Naive B cell (primary cell): ENCODE results near the gene RNF169. TPM values are rescaled to one million over a fixed set of nuclear protein-coding genes. Genes with fewer than 3 reads are reported as not detected.

Source experiments
- ATAC-seq, 2 donors: fragments of 150-1000 bp; cut with Tn5 transposase; 2 replicates each; pipeline ENCODE4 v1.10.0; 2021; ENCODE audit warnings: low read depth in 2 of 2, mild to moderate bottlenecking in 2 of 2, moderate library complexity in 2 of 2
- DNase-seq: peaks from one replicate; pipeline ENCODE4 v3.0.0; 2022
- H3K27ac Mint-ChIP-seq, 6 donors: one replicate each; pipeline ENCODE4 v1.8.0; 2020 to 2022; ENCODE audit warnings: mild to moderate bottlenecking in 6 of 6, mixed read lengths in 6 of 6, moderate library complexity in 5 of 6, inconsistent platforms in 2 of 6
- H3K27me3 Mint-ChIP-seq, 3 donors: one replicate each; pipeline ENCODE4 v1.8.0; 2021 to 2022; ENCODE audit warnings: mixed read lengths in 3 of 3, mild to moderate bottlenecking in 1 of 3
- H3K36me3 Mint-ChIP-seq, 2 donors: one replicate each; pipeline ENCODE4 v1.8.0; 2020 to 2022; ENCODE audit warnings: mixed read lengths in 2 of 2, inconsistent platforms in 1 of 2, mild to moderate bottlenecking in 1 of 2
- H3K4me1 Mint-ChIP-seq, 3 donors: one replicate each; pipeline ENCODE4 v1.8.0; 2020 to 2022; ENCODE audit warnings: mixed read lengths in 3 of 3, inconsistent platforms in 1 of 3, mild to moderate bottlenecking in 1 of 3, moderate library complexity in 1 of 3
- H3K4me3 Mint-ChIP-seq, 8 donors: one replicate each; pipeline ENCODE4 v1.8.0; 2020 to 2022; ENCODE audit warnings: mild to moderate bottlenecking in 8 of 8, mixed read lengths in 8 of 8, moderate library complexity in 8 of 8, inconsistent platforms in 2 of 8
- H3K9me3 Mint-ChIP-seq, 7 donors: one replicate each; pipeline ENCODE4 v1.8.0; 2020 to 2022; ENCODE audit warnings: mixed read lengths in 7 of 7, mild to moderate bottlenecking in 5 of 7, inconsistent platforms in 2 of 7, moderate library complexity in 1 of 7
- polyA plus RNA-seq, 6 donors: library from polyadenylated mRNA; unstranded; fragments of 300-500 nt; fragmentation: Illumina TruSeq; gene quantifications; one replicate each; pipeline ENCODE4 v1.2.3, GENCODE V29; 2021; ENCODE audit warnings: low read depth in 6 of 6

The RNF169 gene
- polyA plus RNA-seq, 6 donors from 2014 or later, result 1.00 to 3.1 (median 1.6) TPM

- Mint-ChIP-seq H3K4me1 (peaks cover 26 to 40% (median 34%) of the 10 kb centered on the region in 3 donors), H3K9me3 (no peaks in the 10 kb centered on the region), H3K36me3 (no peaks in the 10 kb centered on the region), H3K27me3 (no peaks in the 10 kb centered on the region), H3K4me3 (no peak overlapping the region), H3K27ac (no peak overlapping the region)
- ATAC-seq (no peak), DNase-seq (no peak)
Measured at GRCh38 chr11:74780248-74781005, 31.8 kb downstream of the RNF169 start.

- no peaks in the 10 kb centered on the region for H3K27me3 Mint-ChIP-seq
- DNase-seq, result peak; percentile 85
Measured at GRCh38 chr11:74783241-74783871, 34.7 kb downstream of the RNF169 start.

GRCh38 chr11:74784234-74784633, 35.6 kb downstream of the RNF169 start:
- Mint-ChIP-seq H3K27ac (peak overlapping the region in 5 of 6 donors; percentile 22 to 91 (median 61)), H3K4me1 (peaks cover 21 to 28% (median 26%) of the 10 kb centered on the region in 3 donors), H3K27me3 (no peaks in the 10 kb centered on the region), H3K36me3 (no peaks in the 10 kb centered on the region), H3K4me3 (peak overlapping the region in 7 of 8 donors; percentile 16 to 68 (median 58)), H3K9me3 (no peaks in the 10 kb centered on the region)
- DNase-seq (peak; percentile 8), ATAC-seq (peak; percentile 40 to 60)

More at GRCh38 chr11:74783241-74783871, 34.7 kb downstream of the RNF169 start:
- Mint-ChIP-seq H3K36me3 (no peaks in the 10 kb centered on the region), H3K9me3 (no peaks in the 10 kb centered on the region), H3K27ac (peak overlapping the region in 5 of 6 donors; percentile 15 to 89 (median 58)), H3K4me3 (peak overlapping the region; percentile 18 to 78 (median 68)), H3K4me1 (peaks cover 24 to 31% (median 26%) of the 10 kb centered on the region in 3 donors)
- peak; percentile 96 to 98 for ATAC-seq

- Mint-ChIP-seq H3K27me3 (no peaks in the 10 kb centered on the region), H3K27ac (peak overlapping the region in 1 of 6 donors; percentile 91), H3K36me3 (no peaks in the 10 kb centered on the region), H3K4me1 (peaks cover 20 to 27% (median 26%) of the 10 kb centered on the region in 3 donors), H3K9me3 (no peaks in the 10 kb centered on the region), H3K4me3 (peak overlapping the region in 5 of 8 donors; percentile 34 to 68 (median 49))
- no peak for ATAC-seq
- DNase-seq, result no peak
Measured at GRCh38 chr11:74784726-74785125, 36.1 kb downstream of the RNF169 start.

GRCh38 chr11:74786574-74786973, 37.9 kb downstream of the RNF169 start:
- H3K4me3 Mint-ChIP-seq, result no peak overlapping the region
- peaks cover 20 to 27% (median 26%) of the 10 kb centered on the region in 3 donors for H3K4me1 Mint-ChIP-seq
- peaks cover 0 to 2% (median 0%) of the 10 kb centered on the region in 7 donors for H3K9me3 Mint-ChIP-seq
- DNase-seq (no peak), ATAC-seq (no peak)
- H3K36me3 Mint-ChIP-seq, result peaks cover 0 to 11% of the 10 kb centered on the region in 2 donors
- H3K27ac Mint-ChIP-seq, result no peak overlapping the region
- no peaks in the 10 kb centered on the region for H3K27me3 Mint-ChIP-seq

GRCh38 chr11:74791333-74792100, 42.9 kb downstream of the RNF169 start:
- Mint-ChIP-seq H3K4me3 (no peak overlapping the region), H3K36me3 (peaks cover 13 to 34% of the 10 kb centered on the region in 2 donors), H3K9me3 (peaks cover 0 to 6% (median 2%) of the 10 kb centered on the region in 7 donors), H3K4me1 (peaks cover 6 to 8% (median 8%) of the 10 kb centered on the region in 3 donors), H3K27ac (no peak overlapping the region), H3K27me3 (no peaks in the 10 kb centered on the region)
- DNase-seq, result no peak
- ATAC-seq, result no peak

GRCh38 chr11:74806267-74806666, 57.6 kb downstream of the RNF169 start:
- H3K27ac Mint-ChIP-seq, result no peak overlapping the region
- no peak overlapping the region for H3K4me3 Mint-ChIP-seq
- H3K27me3 Mint-ChIP-seq, result no peaks in the 10 kb centered on the region
- ATAC-seq (no peak), DNase-seq (no peak)
- no peaks in the 10 kb centered on the region for H3K36me3 Mint-ChIP-seq
- peaks cover 3 to 19% (median 12%) of the 10 kb centered on the region in 3 donors for H3K4me1 Mint-ChIP-seq
- no peaks in the 10 kb centered on the region for H3K9me3 Mint-ChIP-seq

- ATAC-seq, result no peak
- Mint-ChIP-seq H3K9me3 (no peaks in the 10 kb centered on the region), H3K36me3 (peaks cover 7 to 8% of the 10 kb centered on the region in 2 donors), H3K27ac (peak overlapping the region in 2 of 6 donors; percentile 36 to 56), H3K4me1 (peaks cover 0 to 15% (median 0%) of the 10 kb centered on the region in 3 donors), H3K27me3 (no peaks in the 10 kb centered on the region), H3K4me3 (no peak overlapping the region)
- no peak for DNase-seq
Measured at GRCh38 chr11:74809801-74810200, 61.2 kb downstream of the RNF169 start.

GRCh38 chr11:74815966-74816365, 67.3 kb downstream of the RNF169 start:
- DNase-seq, result no peak
- H3K4me1 Mint-ChIP-seq, result peaks cover 3 to 22% (median 16%) of the 10 kb centered on the region in 3 donors
- H3K9me3 Mint-ChIP-seq, result peaks cover 0 to 4% (median 0%) of the 10 kb centered on the region in 7 donors
- peaks cover 48 to 58% of the 10 kb centered on the region in 2 donors for H3K36me3 Mint-ChIP-seq
- no peak for ATAC-seq
- H3K27ac Mint-ChIP-seq, result peak overlapping the region in 1 of 6 donors; percentile 22
- H3K27me3 Mint-ChIP-seq, result no peaks in the 10 kb centered on the region
- H3K4me3 Mint-ChIP-seq, result no peak overlapping the region

- no peak for DNase-seq
- Mint-ChIP-seq H3K27ac (peak overlapping the region in 1 of 6 donors; percentile 58), H3K4me1 (peaks cover 3 to 22% (median 16%) of the 10 kb centered on the region in 3 donors), H3K9me3 (peaks cover 0 to 4% (median 0%) of the 10 kb centered on the region in 7 donors), H3K27me3 (no peaks in the 10 kb centered on the region), H3K36me3 (peaks cover 55 to 61% of the 10 kb centered on the region in 2 donors), H3K4me3 (no peak overlapping the region)
- no peak for ATAC-seq
Measured at GRCh38 chr11:74816664-74817063, 68.0 kb downstream of the RNF169 start.

- DNase-seq, result no peak
- no peak for ATAC-seq
- H3K4me1 Mint-ChIP-seq, result peaks cover 3 to 19% (median 16%) of the 10 kb centered on the region in 3 donors
- peaks cover 0 to 5% (median under 1%) of the 10 kb centered on the region in 7 donors for H3K9me3 Mint-ChIP-seq
- H3K27ac Mint-ChIP-seq, result peak overlapping the region in 4 of 6 donors; percentile 18 to 50 (median 30)
- H3K4me3 Mint-ChIP-seq, result no peak overlapping the region
- H3K36me3 Mint-ChIP-seq, result peaks cover 51 to 63% of the 10 kb centered on the region in 2 donors
- H3K27me3 Mint-ChIP-seq, result no peaks in the 10 kb centered on the region
Measured at GRCh38 chr11:74818283-74818946, 69.8 kb downstream of the RNF169 start.

GRCh38 chr11:74819400-74819799, 70.8 kb downstream of the RNF169 start:
- H3K27ac Mint-ChIP-seq, result peak overlapping the region in 1 of 6 donors; percentile 35
- peaks cover 0 to 15% (median 10%) of the 10 kb centered on the region in 7 donors for H3K9me3 Mint-ChIP-seq
- H3K4me1 Mint-ChIP-seq, result peaks cover 3 to 19% (median 16%) of the 10 kb centered on the region in 3 donors
- no peak for DNase-seq
- H3K36me3 Mint-ChIP-seq, result peaks cover 61 to 73% of the 10 kb centered on the region in 2 donors
- no peak overlapping the region for H3K4me3 Mint-ChIP-seq
- no peaks in the 10 kb centered on the region for H3K27me3 Mint-ChIP-seq
- no peak for ATAC-seq
